ENCODE results near the gene PIANP. TPM values are rescaled to one million over a fixed set of nuclear protein-coding genes. Genes with fewer than 3 reads are reported as not detected.
A peak's percentile ranks its signal among the peaks of the same experiment; 100 is the strongest.

The PIANP gene
- total RNA-seq, 1 donor: not detected

DNA sequence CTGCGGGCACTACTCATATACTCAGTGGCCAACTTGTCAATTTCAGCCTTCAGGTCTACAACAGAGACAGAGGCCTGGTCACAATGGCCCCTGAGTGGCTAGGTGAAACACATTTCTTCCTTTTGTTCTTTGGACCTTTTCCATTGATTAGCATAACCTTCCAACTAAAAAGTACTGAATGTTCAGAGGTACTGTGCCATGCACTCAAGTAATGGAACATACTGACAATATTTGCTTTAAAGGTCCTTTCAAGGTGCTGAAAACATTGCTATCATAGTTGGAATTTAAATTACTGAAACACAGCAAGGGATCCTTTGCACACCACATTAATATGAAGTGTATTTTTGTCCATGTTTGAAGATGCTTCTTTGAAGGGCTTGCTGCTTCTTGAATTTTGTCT is 47.3 kb downstream of the PIANP start:
- DNase-seq (ENCODE audit: low read depth): no peak
- TF ChIP-seq, protein P1, sequence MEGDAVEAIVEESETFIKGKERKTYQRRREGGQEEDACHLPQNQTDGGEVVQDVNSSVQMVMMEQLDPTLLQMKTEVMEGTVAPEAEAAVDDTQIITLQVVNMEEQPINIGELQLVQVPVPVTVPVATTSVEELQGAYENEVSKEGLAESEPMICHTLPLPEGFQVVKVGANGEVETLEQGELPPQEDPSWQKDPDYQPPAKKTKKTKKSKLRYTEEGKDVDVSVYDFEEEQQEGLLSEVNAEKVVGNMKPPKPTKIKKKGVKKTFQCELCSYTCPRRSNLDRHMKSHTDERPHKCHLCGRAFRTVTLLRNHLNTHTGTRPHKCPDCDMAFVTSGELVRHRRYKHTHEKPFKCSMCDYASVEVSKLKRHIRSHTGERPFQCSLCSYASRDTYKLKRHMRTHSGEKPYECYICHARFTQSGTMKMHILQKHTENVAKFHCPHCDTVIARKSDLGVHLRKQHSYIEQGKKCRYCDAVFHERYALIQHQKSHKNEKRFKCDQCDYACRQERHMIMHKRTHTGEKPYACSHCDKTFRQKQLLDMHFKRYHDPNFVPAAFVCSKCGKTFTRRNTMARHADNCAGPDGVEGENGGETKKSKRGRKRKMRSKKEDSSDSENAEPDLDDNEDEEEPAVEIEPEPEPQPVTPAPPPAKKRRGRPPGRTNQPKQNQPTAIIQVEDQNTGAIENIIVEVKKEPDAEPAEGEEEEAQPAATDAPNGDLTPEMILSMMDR (IDR thresholded peaks at IDR 0.05; ENCODE audit: insufficient read depth, low read depth, low read length): no peak
- H3K4me3 ChIP-seq (ENCODE audit: low read depth, low read length): no peak overlapping the region

DNA sequence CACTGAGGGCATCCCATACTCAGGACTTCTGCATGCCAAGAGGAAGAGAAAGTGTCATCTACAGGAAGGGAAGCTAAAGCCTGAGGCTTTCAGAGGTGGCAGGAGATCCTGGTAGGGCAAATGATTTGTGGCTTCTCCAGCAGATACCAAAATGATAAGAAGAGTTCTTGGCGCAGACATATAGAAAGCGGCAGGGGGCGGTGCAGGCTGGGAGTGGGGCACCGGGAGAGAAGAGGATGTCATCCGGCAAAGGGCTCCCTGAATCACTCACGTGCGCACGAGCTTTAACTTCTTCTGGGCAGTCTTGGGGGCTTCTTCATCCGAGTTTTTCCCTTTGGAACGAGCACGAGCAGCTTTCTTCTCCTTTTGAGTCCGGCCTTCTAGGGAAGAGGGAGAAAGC is 48.2 kb downstream of the PIANP start:
- TF ChIP-seq, protein P1 (IDR thresholded peaks at IDR 0.05; ENCODE audit: insufficient read depth, low read depth, low read length): no peak
- DNase-seq (ENCODE audit: low read depth): no peak

GRCh38 chr12:6650832-6651231 is 49.8 kb downstream of the PIANP start:
- TF ChIP-seq, protein P1 (IDR thresholded peaks at IDR 0.05; ENCODE audit: insufficient read depth, low read depth, low read length): no peak
- DNase-seq (ENCODE audit: low read depth): no peak
- no peak overlapping the region for H3K4me3 ChIP-seq (ENCODE audit: low read depth, low read length)

More for the DNA sequence above, 48.2 kb downstream of the PIANP start:
- H3K4me3 ChIP-seq (ENCODE audit: low read depth, low read length): no peak overlapping the region

DNA sequence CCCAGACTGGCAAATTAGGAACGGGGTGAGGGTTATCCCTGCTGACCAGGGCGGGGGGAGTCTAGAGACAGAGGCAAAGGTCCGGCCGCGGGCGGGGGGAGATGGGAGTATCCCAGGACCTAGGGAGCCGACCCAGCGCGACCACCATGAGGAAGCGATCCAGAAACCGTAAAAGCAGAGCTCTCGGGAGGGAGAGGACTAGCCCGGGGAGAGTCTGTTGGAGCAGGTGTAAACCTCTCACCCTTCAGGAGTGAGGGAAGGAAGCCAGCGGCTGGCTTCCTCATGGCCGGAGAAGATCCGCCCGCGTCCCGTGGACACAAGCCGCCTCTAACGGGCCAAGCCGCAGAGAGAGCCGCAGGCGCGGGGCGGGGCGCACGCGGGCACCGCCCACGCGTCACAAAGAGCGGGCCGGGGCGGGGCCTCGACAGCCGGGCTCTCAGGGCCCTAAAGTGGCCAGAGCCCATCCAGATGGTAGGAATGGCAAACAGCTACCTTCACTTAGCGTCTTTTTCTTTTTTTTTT is 53.5 kb downstream of the PIANP start, which contains the start of gene ACRBP:
ACRBP (minus strand) TSS at position 350 of the 522 bp plus-strand sequence; CDS start at position 284, 66 bp downstream.
- peak within 1 kb of the TSS; percentile 49 for H3K4me3 ChIP-seq (ENCODE audit: low read depth, low read length)
- peak; percentile 57 for DNase-seq (ENCODE audit: low read depth)
- TF ChIP-seq, protein P1 (IDR thresholded peaks at IDR 0.05; ENCODE audit: insufficient read depth, low read depth, low read length): no peak

- no peak for DNase-seq (ENCODE audit: low read depth)
- TF ChIP-seq, protein P1 (IDR thresholded peaks at IDR 0.05; ENCODE audit: insufficient read depth, low read depth, low read length): no peak
- peak overlapping the region; percentile 49 for H3K4me3 ChIP-seq (ENCODE audit: low read depth, low read length)
These were observed 54.1 kb downstream of the PIANP start for GRCh38 chr12:6646276-6647082.

DNA sequence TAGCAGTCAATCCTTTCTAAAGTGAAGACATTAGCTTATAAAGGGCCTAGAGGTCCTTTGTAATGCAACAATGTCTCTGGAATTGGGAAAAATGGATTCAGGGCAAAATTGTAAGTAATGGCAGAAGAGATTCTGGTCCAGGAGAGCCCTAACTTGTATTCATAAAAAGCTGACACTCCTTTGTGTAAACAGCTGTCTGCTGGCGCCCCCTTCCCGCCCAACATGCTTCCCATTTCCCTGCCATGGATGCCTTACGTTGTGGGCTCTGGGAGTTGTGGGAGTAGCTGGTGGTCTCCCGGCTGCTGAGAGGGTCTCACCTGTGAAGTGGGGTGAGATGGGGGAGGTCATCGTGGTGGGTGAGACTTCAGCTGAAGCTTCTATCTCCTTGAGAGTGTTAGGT is 55.7 kb downstream of the PIANP start:
- DNase-seq (ENCODE audit: low read depth): no peak
- H3K4me3 ChIP-seq (ENCODE audit: low read depth, low read length): no peak overlapping the region
- TF ChIP-seq, protein P1 (IDR thresholded peaks at IDR 0.05; ENCODE audit: insufficient read depth, low read depth, low read length): peak; percentile 40

Data from fibroblast of villous mesenchyme (primary cell).